ENCODE results near the gene HTR1A. TPM values are rescaled to one million over a fixed set of nuclear protein-coding genes. Genes with fewer than 3 reads are reported as not detected.

The HTR1A gene
- total RNA-seq (2022; extraction: Qiagen RNA extraction): not detected in 5 replicates

DNA sequence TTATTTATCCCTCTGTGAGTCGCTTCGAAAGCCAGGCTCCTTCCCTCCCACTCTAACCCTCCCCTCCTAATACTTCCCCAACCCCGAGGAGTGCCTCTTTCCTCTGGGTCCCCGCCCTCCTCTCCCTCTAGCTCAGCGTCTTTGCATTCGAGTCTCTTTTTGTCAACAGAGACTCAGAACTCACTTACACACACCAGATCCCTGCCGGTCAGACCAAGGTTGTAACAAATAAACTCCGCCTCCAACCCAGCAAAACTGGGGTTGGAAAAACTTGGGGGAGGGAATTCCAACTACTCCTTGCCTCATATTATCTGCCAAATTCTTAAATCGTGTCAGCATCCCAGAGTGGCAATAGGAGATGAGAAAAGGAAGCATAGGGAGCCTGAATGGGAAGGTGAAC, at the start of gene HTR1A:
Gene HTR1A, minus strand, starts transcription at position 167 of the 400 bp plus-strand sequence. CDS start 726 bp downstream, outside the sequence.

Other genes starting within 250 kb of the HTR1A start
- 0.22 to 0.40 TPM (median 0.32 TPM) in 5 replicates for gene RNF180, start 203.4 kb upstream of the HTR1A start, total RNA-seq (2022; extraction: Qiagen RNA extraction)

Measured in A549 treated with Hydrocortisone at 1 μM for 4 hours (cell line).